Nephron progenitor cell (in vitro differentiated cells): Measurements from ENCODE around the gene IER2.
"Not testable (repeated sequence)": the region's sequence is repeated elsewhere in the genome, so short reads cannot be mapped to it uniquely, and the experiment has no call there.

Experiments used
- DNase-seq: peaks from one replicate; pipeline ENCODE4 v3.0.0; 2021
- H3K27ac Mint-ChIP-seq: 2 replicates; pipeline ENCODE4 v1.8.0; 2021; ENCODE audit warnings: mild to moderate bottlenecking, moderate library complexity, mixed read lengths
- H3K27me3 Mint-ChIP-seq: 2 replicates; pipeline ENCODE4 v1.8.0; 2021; ENCODE audit warnings: mild to moderate bottlenecking, low read depth, mixed read lengths; ENCODE audit not compliant: poor library complexity
- H3K36me3 Mint-ChIP-seq: 2 replicates; pipeline ENCODE4 v1.8.0; 2021; ENCODE audit warnings: low read depth, mixed read lengths
- H3K4me1 Mint-ChIP-seq: 2 replicates; pipeline ENCODE4 v1.8.0; 2021; ENCODE audit warnings: mixed read lengths
- H3K4me3 Mint-ChIP-seq: 2 replicates; pipeline ENCODE4 v1.8.0; 2021; ENCODE audit warnings: mild to moderate bottlenecking, moderate library complexity, mixed read lengths
- H3K9me3 Mint-ChIP-seq: 2 replicates; pipeline ENCODE4 v1.8.0; 2021; ENCODE audit warnings: mild to moderate bottlenecking, moderate library complexity, mixed read lengths
- TF ChIP-seq, protein P1 (sequence below): fragments of 200-600 bp; sonication (generic); IDR thresholded peaks from 2 replicates; pipeline ENCODE4 v1.5.0; 2021; ENCODE audit warnings: antibody characterized with exemption

IER2 gene

DNA sequence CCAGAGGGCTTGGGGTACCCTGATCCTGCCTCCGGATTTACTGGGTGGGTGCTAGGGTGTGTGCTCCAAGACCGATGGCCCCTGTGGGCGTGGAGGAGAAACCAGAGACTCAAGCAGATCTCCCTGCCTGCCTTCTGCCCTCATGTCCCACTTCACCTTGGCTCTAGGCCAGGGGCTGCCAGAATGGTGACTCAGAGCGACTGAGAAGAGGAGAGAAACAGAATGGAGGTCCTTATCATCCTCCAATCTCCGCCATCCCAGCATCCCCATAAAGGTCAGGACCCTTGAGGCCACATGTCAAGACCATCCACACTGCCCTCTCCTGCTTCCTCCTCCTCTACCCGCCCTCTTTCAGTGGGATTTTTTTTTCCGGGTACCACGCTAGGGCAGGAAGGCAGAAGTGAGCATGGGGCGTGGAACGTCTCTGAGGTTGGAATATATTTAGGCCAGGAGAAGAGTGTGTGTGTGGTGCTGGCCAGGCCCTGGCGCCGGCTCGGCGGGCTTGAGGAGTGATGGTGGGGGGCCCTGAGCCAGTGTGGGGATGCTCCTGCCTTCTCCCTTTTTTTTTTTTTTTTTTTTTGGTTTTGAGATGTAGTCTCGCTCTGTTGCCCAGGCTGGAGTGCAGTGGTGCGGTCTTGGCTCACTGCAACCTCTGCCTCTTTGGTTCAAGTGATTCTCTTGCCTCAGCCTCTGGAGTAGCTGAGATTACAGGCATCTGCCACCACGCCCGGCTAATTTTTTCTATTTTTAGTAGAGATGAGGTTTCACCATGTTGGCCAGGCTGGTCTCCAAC is 22.3 kb downstream of the IER2 start:
- peaks cover 2% of the 10 kb centered on the region for H3K27me3 Mint-ChIP-seq
- peaks cover 51% of the 10 kb centered on the region for H3K4me1 Mint-ChIP-seq
- no peaks in the 10 kb centered on the region for H3K9me3 Mint-ChIP-seq
- H3K4me3 Mint-ChIP-seq: no peak overlapping the region
- TF ChIP-seq, protein P1, sequence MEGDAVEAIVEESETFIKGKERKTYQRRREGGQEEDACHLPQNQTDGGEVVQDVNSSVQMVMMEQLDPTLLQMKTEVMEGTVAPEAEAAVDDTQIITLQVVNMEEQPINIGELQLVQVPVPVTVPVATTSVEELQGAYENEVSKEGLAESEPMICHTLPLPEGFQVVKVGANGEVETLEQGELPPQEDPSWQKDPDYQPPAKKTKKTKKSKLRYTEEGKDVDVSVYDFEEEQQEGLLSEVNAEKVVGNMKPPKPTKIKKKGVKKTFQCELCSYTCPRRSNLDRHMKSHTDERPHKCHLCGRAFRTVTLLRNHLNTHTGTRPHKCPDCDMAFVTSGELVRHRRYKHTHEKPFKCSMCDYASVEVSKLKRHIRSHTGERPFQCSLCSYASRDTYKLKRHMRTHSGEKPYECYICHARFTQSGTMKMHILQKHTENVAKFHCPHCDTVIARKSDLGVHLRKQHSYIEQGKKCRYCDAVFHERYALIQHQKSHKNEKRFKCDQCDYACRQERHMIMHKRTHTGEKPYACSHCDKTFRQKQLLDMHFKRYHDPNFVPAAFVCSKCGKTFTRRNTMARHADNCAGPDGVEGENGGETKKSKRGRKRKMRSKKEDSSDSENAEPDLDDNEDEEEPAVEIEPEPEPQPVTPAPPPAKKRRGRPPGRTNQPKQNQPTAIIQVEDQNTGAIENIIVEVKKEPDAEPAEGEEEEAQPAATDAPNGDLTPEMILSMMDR: no peak
- no peak for DNase-seq
- H3K27ac Mint-ChIP-seq: peak overlapping the region; percentile 69
- no peaks in the 10 kb centered on the region for H3K36me3 Mint-ChIP-seq

DNA sequence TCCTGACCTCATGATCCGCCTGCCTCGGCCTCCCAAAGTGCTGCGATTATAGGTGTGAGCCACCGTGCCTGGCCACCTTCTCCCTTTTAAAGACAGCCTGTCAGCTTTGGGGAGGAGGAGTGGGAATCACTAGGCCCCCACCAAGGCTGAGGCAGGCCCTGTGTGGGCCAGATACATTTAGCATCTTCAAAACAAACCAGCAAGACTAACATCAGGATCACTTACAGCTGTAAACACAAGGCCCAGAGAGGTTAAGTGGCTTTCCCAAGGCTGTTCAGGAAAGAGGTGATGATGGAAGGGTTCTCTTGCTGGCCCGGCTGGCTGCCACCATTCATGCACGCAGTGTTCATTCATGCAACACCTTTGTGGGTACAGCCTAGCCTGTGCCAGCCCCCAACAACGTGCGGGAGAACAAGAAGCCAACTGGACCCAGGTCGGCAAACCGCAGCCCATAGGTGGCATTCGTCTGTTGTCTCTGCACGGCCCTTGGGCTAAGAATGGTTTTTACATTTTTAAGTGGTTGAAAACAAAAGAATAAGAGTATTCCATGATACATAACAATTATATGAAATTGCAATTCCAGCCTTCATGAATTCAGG is 23.0 kb downstream of the IER2 start:
- H3K4me1 Mint-ChIP-seq: peaks cover 45% of the 10 kb centered on the region
- no peak overlapping the region for H3K4me3 Mint-ChIP-seq
- H3K27ac Mint-ChIP-seq: no peak overlapping the region
- H3K36me3 Mint-ChIP-seq: no peaks in the 10 kb centered on the region
- DNase-seq: no peak
- peaks cover 2% of the 10 kb centered on the region for H3K27me3 Mint-ChIP-seq
- TF ChIP-seq, protein P1: no peak
- H3K9me3 Mint-ChIP-seq: no peaks in the 10 kb centered on the region

- Mint-ChIP-seq H3K36me3 (no peaks in the 10 kb centered on the region), H3K27me3 (peaks cover 2% of the 10 kb centered on the region), H3K4me1 (peaks cover 35% of the 10 kb centered on the region), H3K9me3 (no peaks in the 10 kb centered on the region), H3K4me3 (no peak overlapping the region), H3K27ac (peak overlapping the region; percentile 95)
- TF ChIP-seq, protein P1: no peak
- DNase-seq: no peak
Measured at GRCh38 chr19:13176345-13176744, 26.1 kb downstream of the IER2 start.

DNA sequence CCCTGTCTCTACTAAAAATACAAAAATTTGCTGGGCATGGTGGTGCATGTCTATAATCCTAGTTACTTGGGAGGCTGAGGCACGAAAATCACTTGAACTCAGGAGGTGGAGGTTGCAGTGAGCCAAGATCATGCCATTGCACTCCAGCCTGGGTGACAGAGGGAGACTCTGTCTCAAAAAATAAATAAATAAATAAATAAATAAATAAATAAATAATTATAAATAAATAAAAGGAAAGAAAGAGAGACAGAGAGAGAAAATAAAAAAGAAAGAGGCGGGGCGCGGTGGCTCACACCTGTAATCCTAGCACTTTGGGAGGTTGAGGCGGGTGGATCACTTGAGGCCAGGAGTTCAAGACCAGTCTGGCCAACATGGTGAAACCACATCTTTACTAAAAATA is 27.4 kb downstream of the IER2 start:
- not testable (repeated sequence) for H3K4me3 Mint-ChIP-seq, H3K9me3 Mint-ChIP-seq

GRCh38 chr19:13178291-13178690 is 28.1 kb downstream of the IER2 start:
- H3K4me3 Mint-ChIP-seq: not testable (repeated sequence)

More for the DNA sequence above, 27.4 kb downstream of the IER2 start:
- not testable (repeated sequence) for H3K27ac Mint-ChIP-seq, H3K27me3 Mint-ChIP-seq, DNase-seq, H3K36me3 Mint-ChIP-seq
- peaks cover 33% of the 10 kb centered on the region for H3K4me1 Mint-ChIP-seq

DNA sequence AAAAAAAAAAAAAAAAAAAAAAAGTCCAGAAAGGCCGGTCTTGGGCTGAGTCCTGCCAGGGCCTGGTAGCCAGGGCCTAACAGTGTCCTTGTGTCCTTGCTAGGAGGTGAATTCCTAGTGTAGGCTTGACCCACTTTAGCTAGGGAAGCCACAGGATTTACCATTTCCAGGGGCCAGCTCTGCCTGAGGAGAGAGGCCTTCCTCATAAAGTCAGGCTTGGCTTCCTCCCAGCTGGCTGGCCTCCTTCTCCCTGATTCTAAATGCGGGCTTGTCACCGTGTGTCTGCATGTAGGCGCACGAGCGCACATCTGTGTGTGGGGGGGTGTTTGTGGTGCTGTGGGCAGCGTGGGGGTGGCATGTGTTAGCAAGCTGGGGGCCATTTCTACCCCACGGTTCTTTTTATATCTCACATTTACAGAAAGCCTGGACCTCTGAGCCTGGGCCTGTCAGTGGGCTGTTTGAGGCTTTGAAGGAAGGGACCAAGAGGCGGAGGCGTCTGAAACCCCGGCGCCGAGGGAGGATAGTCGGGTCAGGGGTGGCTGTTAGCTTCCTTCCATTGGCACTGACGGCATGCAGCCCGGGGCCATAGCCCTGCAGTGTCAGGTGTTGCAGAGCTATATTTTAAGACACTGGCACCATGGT is 31.7 kb downstream of the IER2 start:
- Mint-ChIP-seq H3K27me3 (peaks cover 3% of the 10 kb centered on the region), H3K27ac (peak overlapping the region; percentile 98), H3K4me1 (peaks cover 25% of the 10 kb centered on the region), H3K36me3 (no peaks in the 10 kb centered on the region), H3K9me3 (no peaks in the 10 kb centered on the region), H3K4me3 (no peak overlapping the region)
- DNase-seq: no peak
- TF ChIP-seq, protein P1: no peak

More at GRCh38 chr19:13178291-13178690, 28.1 kb downstream of the IER2 start:
- H3K36me3 Mint-ChIP-seq, H3K9me3 Mint-ChIP-seq, H3K27me3 Mint-ChIP-seq, DNase-seq, H3K27ac Mint-ChIP-seq: not testable (repeated sequence)
- H3K4me1 Mint-ChIP-seq: peaks cover 26% of the 10 kb centered on the region

DNA sequence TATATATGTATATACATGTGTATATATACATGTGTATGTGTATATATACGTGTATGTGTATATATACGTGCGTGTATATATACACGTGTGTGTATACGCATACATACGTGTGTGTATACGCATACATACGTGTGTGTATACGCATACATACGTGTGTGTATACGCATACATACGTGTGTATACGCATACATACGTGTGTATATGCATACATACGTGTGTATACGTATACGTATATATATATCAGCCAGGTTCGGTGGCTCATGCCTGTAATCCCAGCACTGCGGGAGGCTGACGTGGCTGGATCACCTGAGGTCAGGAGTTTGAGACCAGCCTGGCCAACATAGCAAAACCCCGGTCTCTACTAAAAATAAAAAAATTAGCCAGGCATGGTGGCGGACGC is 34.7 kb downstream of the IER2 start:
- H3K9me3 Mint-ChIP-seq, H3K27ac Mint-ChIP-seq, DNase-seq, H3K27me3 Mint-ChIP-seq, H3K4me3 Mint-ChIP-seq, H3K36me3 Mint-ChIP-seq: not testable (repeated sequence)
- H3K4me1 Mint-ChIP-seq: peaks cover 29% of the 10 kb centered on the region

DNA sequence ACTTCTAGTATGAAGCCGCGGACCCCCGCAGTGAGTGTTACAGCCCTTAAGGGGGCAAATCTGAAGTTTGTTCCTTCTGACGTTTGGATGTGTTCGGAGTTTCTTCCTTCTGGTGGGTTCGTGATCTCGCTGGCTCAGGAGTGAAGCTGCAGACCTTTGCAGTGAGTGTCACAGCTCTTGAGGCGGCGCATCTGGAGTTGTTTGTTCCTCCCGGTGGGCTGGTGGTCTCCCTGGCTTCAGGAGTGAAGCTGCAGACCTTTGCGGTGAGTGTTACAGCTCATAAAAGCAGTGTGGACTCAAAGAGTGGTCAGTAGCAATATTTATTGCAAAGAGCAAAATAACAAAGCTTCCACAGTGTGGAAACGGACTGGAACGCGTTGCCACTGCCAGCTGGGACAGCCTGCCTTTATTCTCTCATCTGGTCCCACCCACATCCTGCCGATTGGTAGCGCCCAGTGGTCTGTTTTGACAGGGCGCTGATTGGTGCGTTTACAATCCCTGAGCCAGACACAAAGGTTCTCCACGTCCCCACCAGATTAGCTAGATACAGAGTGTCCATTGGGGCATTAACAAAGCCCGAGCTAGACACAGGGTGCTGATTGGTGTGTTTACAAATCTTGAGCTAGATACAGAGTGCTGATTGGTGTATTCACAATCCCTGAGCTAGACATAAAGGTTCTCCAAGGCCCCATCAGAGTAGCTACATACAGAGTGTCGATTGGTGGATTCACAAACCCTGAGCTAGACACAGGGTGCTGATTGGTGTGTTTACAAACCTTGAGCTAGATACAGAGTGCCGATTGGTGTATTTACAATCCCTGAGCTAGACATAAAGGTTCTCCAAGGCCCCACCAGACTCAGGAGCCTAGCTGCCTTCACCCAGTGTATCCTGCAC is 35.8 kb downstream of the IER2 start:
- H3K27me3 Mint-ChIP-seq, DNase-seq, H3K9me3 Mint-ChIP-seq, H3K36me3 Mint-ChIP-seq, H3K4me3 Mint-ChIP-seq: not testable (repeated sequence)
- peak overlapping the region; percentile 94 for H3K27ac Mint-ChIP-seq
- H3K4me1 Mint-ChIP-seq: peaks cover 20% of the 10 kb centered on the region

GRCh38 chr19:13186688-13187087 is 36.5 kb downstream of the IER2 start:
- H3K4me3 Mint-ChIP-seq, DNase-seq: not testable (repeated sequence)

More at GRCh38 chr19:13186688-13187087, 36.5 kb downstream of the IER2 start:
- H3K27me3 Mint-ChIP-seq, H3K27ac Mint-ChIP-seq, H3K36me3 Mint-ChIP-seq, H3K9me3 Mint-ChIP-seq: not testable (repeated sequence)
- H3K4me1 Mint-ChIP-seq: peaks cover 17% of the 10 kb centered on the region
